Measurements from ENCODE around the gene RERE.
A peak's percentile ranks its signal among the peaks of the same experiment; 100 is the strongest.

Gene RERE

DNA sequence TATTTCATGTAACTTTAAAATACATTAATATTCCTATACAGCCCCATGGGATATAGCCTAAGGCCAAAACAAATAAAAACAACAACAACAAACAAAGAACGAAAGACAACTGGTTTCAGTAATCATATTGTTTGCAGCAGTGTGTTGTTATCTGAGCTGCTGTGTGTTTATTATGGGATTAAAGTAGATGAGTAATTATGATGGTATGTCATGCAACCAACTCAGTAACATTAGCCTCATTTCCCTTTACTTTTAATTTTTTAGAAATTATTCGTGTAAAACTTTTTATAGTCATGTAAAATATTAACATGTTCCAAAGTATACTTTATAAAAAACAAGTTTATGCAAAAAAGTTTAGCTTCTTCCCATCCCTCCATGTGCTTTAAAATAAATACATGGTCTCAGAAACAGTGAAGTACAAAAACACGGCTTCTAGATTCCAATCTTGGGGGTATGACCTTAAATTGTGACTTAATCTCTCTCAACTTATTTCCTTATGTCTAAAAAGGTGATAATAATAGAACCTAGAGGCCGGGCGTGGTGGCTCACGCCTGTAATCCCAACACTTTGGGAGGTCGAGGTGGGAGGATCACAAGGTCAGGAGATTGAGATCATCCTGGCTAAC lies 323.4 kb downstream of the RERE start:
- H3K4me3 ChIP-seq (ENCODE audit: low read depth, low read length) = no peak overlapping the region
- no peak for TF ChIP-seq CTCF (IDR thresholded peaks at IDR 0.05; ENCODE audit: control insufficient read depth, extremely low read depth, insufficient read depth)
- DNase-seq (ENCODE audit: low read depth) = no peak

DNA sequence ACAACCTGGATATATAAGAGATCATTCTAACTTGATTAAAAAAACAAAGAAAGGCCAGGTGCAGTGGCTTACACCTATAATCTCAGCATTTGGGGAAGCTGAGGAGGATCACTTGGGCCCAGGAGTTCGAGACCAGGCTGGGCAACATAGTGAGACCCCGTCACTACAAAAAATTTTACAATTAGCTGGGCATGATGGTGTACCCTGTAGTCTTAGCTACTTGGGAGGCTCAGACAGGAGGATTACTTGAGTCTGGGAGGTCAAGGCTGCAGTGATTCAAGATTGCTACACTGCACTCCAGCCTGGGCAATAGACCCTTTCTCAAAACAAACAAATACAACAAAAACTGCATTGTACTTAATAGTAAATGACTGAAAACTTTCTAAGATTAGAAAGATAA lies 330.2 kb downstream of the RERE start:
- no peak for DNase-seq (ENCODE audit: low read depth)
- TF ChIP-seq CTCF (IDR thresholded peaks at IDR 0.05; ENCODE audit: control insufficient read depth, extremely low read depth, insufficient read depth) = no peak
- H3K4me3 ChIP-seq (ENCODE audit: low read depth, low read length) = no peak overlapping the region

- no peak for DNase-seq (ENCODE audit: low read depth)
- no peak overlapping the region for H3K4me3 ChIP-seq (ENCODE audit: low read depth, low read length)
- no peak for TF ChIP-seq CTCF (IDR thresholded peaks at IDR 0.05; ENCODE audit: control insufficient read depth, extremely low read depth, insufficient read depth)
Measured at GRCh38 chr1:8486047-8486446, 331.4 kb downstream of the RERE start.

DNA sequence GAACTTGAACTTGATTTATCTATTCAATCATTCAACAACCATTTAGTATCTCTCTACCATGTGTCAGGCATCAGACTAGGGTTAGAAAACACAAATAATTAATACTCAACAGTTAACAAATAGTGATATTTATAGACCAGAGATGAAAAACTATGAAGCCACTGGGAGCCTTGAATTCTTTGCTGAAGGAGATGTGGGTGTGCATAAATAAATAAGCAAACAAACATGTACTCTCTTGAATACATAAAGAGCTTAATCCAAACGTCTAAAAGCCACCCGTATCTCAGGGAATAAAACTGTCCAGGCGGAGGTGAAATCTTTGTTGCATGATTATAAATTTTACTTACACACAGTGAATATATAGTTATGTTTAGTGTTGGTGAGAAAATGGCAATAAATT lies 333.9 kb downstream of the RERE start:
- TF ChIP-seq CTCF (IDR thresholded peaks at IDR 0.05; ENCODE audit: control insufficient read depth, extremely low read depth, insufficient read depth) = no peak
- no peak overlapping the region; the same call in 1 of the 2 replicates for H3K4me3 ChIP-seq (ENCODE audit: low read depth, low read length)
- DNase-seq (ENCODE audit: low read depth) = no peak

DNA sequence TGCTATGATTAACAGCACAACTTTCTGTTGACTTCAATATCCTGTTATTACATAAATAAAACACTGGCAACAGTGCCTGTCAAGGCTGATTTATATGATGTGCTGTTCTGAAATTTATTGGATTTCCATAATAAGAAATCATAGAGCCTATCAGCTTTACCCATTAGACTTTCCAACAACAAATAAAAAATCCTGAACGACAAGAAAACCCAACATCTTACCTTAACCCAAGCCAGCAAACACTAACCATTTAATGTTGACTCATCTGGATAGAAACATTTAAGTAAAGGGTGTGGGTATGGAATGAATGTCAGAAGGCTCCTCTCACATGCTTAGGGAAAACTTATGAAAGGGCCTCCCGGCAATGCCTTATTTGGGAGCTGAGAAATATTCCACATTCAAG lies 334.5 kb downstream of the RERE start:
- H3K4me3 ChIP-seq (ENCODE audit: low read depth, low read length) = no peak overlapping the region
- peak; percentile 97 for DNase-seq (ENCODE audit: low read depth)
- TF ChIP-seq CTCF (IDR thresholded peaks at IDR 0.05; ENCODE audit: control insufficient read depth, extremely low read depth, insufficient read depth) = no peak

GRCh38 chr1:8481650-8482380 lies 335.6 kb downstream of the RERE start:
- no peak overlapping the region for H3K4me3 ChIP-seq (ENCODE audit: low read depth, low read length)
- no peak for TF ChIP-seq CTCF (IDR thresholded peaks at IDR 0.05; ENCODE audit: control insufficient read depth, extremely low read depth, insufficient read depth)
- no peak for DNase-seq (ENCODE audit: low read depth)
